SJSA1 (cell line): Measurements from ENCODE around the gene RALGAPB. TPM values are rescaled to one million over a fixed set of nuclear protein-coding genes. Genes with fewer than 3 reads are reported as not detected.
"Not testable (repeated sequence)": the region's sequence is repeated elsewhere in the genome, so short reads cannot be mapped to it uniquely, and the experiment has no call there.

ENCODE experiments used
- DNase-seq, 2 experiments: peaks; one replicate each; pipeline ENCODE4 v3.0.0-alpha.2; 2015 to 2020; ENCODE audit warnings: low spot score in 2 of 2, low read depth in 1 of 2
- H3K27ac ChIP-seq: fragments of 250-450 bp; sonication (Bioruptor Pico); 2 replicates; pipeline ENCODE4 v1.5.1; 2020; ENCODE audit warnings: mild to moderate bottlenecking, moderate library complexity
- H3K27me3 ChIP-seq: fragments of 250-450 bp; sonication (Bioruptor Pico); replicated peaks from 2 replicates; pipeline ENCODE4 v1.5.1; 2020; ENCODE audit warnings: mild to moderate bottlenecking, moderate library complexity
- H3K36me3 ChIP-seq: fragments of 250-450 bp; sonication (Bioruptor Pico); 2 replicates; pipeline ENCODE4 v1.5.1; 2020; ENCODE audit warnings: mild to moderate bottlenecking
- H3K4me1 ChIP-seq: fragments of 250-450 bp; sonication (Bioruptor Pico); replicated peaks from 2 replicates; pipeline ENCODE4 v1.6.1; 2021; ENCODE audit warnings: mild to moderate bottlenecking
- H3K4me3 ChIP-seq: fragments of 250-450 bp; sonication (Bioruptor Pico); 2 replicates; pipeline ENCODE4 v1.5.1; 2020; ENCODE audit warnings: mild to moderate bottlenecking
- H3K9me3 ChIP-seq: fragments of 250-450 bp; sonication (Bioruptor Pico); replicated peaks from 2 replicates; pipeline ENCODE4 v1.5.1; 2020; ENCODE audit warnings: mild to moderate bottlenecking
- total RNA-seq: library from RNA; depleted of rRNA; stranded (reverse); fragments of >200 nt; shearing (Covaris generic); gene quantifications from 2 replicates; pipeline ENCODE4 v1.2.3, GENCODE V29; 2014

RALGAPB gene
- total RNA-seq, 1 experiment from 2014 or later: 21.9 TPM

GRCh38 chr20:38434770-38435554, 37.7 kb upstream of the RALGAPB start, which contains the start of gene SNHG17:
Gene SNHG17 (minus strand): TSS chr20:38435328.
- no peaks in the 10 kb centered on the region for H3K27me3 ChIP-seq
- peak; percentile 81 to 90 for DNase-seq
- H3K4me1 ChIP-seq: peaks cover 22% of the 10 kb centered on the region
- peaks cover 50% of the 10 kb centered on the region for H3K36me3 ChIP-seq
- H3K9me3 ChIP-seq: no peaks in the 10 kb centered on the region
- peak within 1 kb of the TSS; percentile 73 for H3K4me3 ChIP-seq
- peak within 1 kb of the TSS; percentile 70 for H3K27ac ChIP-seq

- H3K27me3 ChIP-seq: no peaks in the 10 kb centered on the region
- peak overlapping the region; percentile 73 for H3K4me3 ChIP-seq
- H3K27ac ChIP-seq: peak overlapping the region; percentile 70
- H3K4me1 ChIP-seq: peaks cover 22% of the 10 kb centered on the region
- DNase-seq: peak; percentile 75 to 77
- H3K36me3 ChIP-seq: peaks cover 45% of the 10 kb centered on the region
- no peaks in the 10 kb centered on the region for H3K9me3 ChIP-seq
These were observed 37.1 kb upstream of the RALGAPB start for GRCh38 chr20:38435555-38435939.

- peaks cover 22% of the 10 kb centered on the region for H3K36me3 ChIP-seq
- no peak for DNase-seq
These were observed 34.8 kb upstream of the RALGAPB start for GRCh38 chr20:38437796-38438195.

GRCh38 chr20:38441110-38441509, 31.5 kb upstream of the RALGAPB start:
- not testable (repeated sequence) for H3K27me3 ChIP-seq, DNase-seq, H3K4me3 ChIP-seq, H3K36me3 ChIP-seq, H3K27ac ChIP-seq, H3K9me3 ChIP-seq
- H3K4me1 ChIP-seq: peaks cover 16% of the 10 kb centered on the region

More at GRCh38 chr20:38437796-38438195, 34.8 kb upstream of the RALGAPB start:
- Histone ChIP-seq H3K4me1 (peaks cover 31% of the 10 kb centered on the region), H3K27me3 (no peaks in the 10 kb centered on the region), H3K9me3 (no peaks in the 10 kb centered on the region), H3K4me3 (no peak overlapping the region), H3K27ac (no peak overlapping the region)

- Histone ChIP-seq H3K4me3 (no peak overlapping the region), H3K36me3 (0 out of 2 replicates have a peak, but pooled peaks cover 3% of the 10 kb centered on the region), H3K9me3 (no peaks in the 10 kb centered on the region), H3K27me3 (no peaks in the 10 kb centered on the region), H3K4me1 (peaks cover 20% of the 10 kb centered on the region), H3K27ac (peak overlapping the region; percentile 6; the same call in 1 of the 2 replicates)
- DNase-seq: no peak
These were observed 30.7 kb upstream of the RALGAPB start for GRCh38 chr20:38441916-38442315.

GRCh38 chr20:38445381-38445796, 27.3 kb upstream of the RALGAPB start:
- H3K36me3 ChIP-seq: peaks cover 11% of the 10 kb centered on the region
- H3K4me3 ChIP-seq: no peak overlapping the region
- no peaks in the 10 kb centered on the region for H3K27me3 ChIP-seq

GRCh38 chr20:38445901-38446425, 26.7 kb upstream of the RALGAPB start:
- Histone ChIP-seq H3K4me3 (peak overlapping the region; percentile 62), H3K36me3 (peaks cover 11% of the 10 kb centered on the region), H3K4me1 (peaks cover 49% of the 10 kb centered on the region), H3K27me3 (no peaks in the 10 kb centered on the region), H3K27ac (no peak overlapping the region), H3K9me3 (no peaks in the 10 kb centered on the region)
- no peak for DNase-seq

More at GRCh38 chr20:38445381-38445796, 27.3 kb upstream of the RALGAPB start:
- no peak for DNase-seq
- H3K4me1 ChIP-seq: peaks cover 44% of the 10 kb centered on the region
- no peak overlapping the region for H3K27ac ChIP-seq
- no peaks in the 10 kb centered on the region for H3K9me3 ChIP-seq

GRCh38 chr20:38446441-38447209, 26.0 kb upstream of the RALGAPB start:
- no peaks in the 10 kb centered on the region for H3K27me3 ChIP-seq
- H3K4me3 ChIP-seq: peak overlapping the region; percentile 62
- peak overlapping the region; percentile 77 for H3K27ac ChIP-seq
- DNase-seq: peak; percentile 85 to 93
- peaks cover 53% of the 10 kb centered on the region for H3K4me1 ChIP-seq
- H3K9me3 ChIP-seq: no peaks in the 10 kb centered on the region
- peaks cover 16% of the 10 kb centered on the region for H3K36me3 ChIP-seq

GRCh38 chr20:38447251-38447661, 25.4 kb upstream of the RALGAPB start:
- peaks cover 53% of the 10 kb centered on the region for H3K4me1 ChIP-seq
- H3K27ac ChIP-seq: peak overlapping the region; percentile 77
- peak overlapping the region; percentile 62 for H3K4me3 ChIP-seq
- H3K9me3 ChIP-seq: no peaks in the 10 kb centered on the region
- H3K36me3 ChIP-seq: peaks cover 16% of the 10 kb centered on the region
- no peaks in the 10 kb centered on the region for H3K27me3 ChIP-seq
- DNase-seq: no peak

- no peak for DNase-seq
- Histone ChIP-seq H3K9me3 (no peaks in the 10 kb centered on the region), H3K36me3 (peaks cover 16% of the 10 kb centered on the region), H3K27me3 (no peaks in the 10 kb centered on the region), H3K4me3 (no peak overlapping the region), H3K27ac (no peak overlapping the region), H3K4me1 (peaks cover 59% of the 10 kb centered on the region)
These were observed 24.5 kb upstream of the RALGAPB start for GRCh38 chr20:38447931-38448675.

GRCh38 chr20:38449046-38449445, 23.6 kb upstream of the RALGAPB start:
- DNase-seq: no peak
- H3K4me1 ChIP-seq: peaks cover 62% of the 10 kb centered on the region
- H3K4me3 ChIP-seq: no peak overlapping the region

GRCh38 chr20:38450412-38450975, 22.1 kb upstream of the RALGAPB start:
- H3K4me1 ChIP-seq: peaks cover 62% of the 10 kb centered on the region
- H3K9me3 ChIP-seq: no peaks in the 10 kb centered on the region
- H3K36me3 ChIP-seq: peaks cover 16% of the 10 kb centered on the region
- DNase-seq: peak; percentile 95 to 98
- no peaks in the 10 kb centered on the region for H3K27me3 ChIP-seq
- H3K4me3 ChIP-seq: no peak overlapping the region
- H3K27ac ChIP-seq: peak overlapping the region; percentile 92

More at GRCh38 chr20:38449046-38449445, 23.6 kb upstream of the RALGAPB start:
- no peaks in the 10 kb centered on the region for H3K9me3 ChIP-seq
- H3K27ac ChIP-seq: no peak overlapping the region
- H3K36me3 ChIP-seq: peaks cover 16% of the 10 kb centered on the region
- no peaks in the 10 kb centered on the region for H3K27me3 ChIP-seq
